HG03520 (cell line): ENCODE results near the gene SLC7A1.

Experiments used
- ATAC-seq: cut with Tn5 transposase; IDR thresholded peaks from one replicate; pipeline ENCODE4 v1.9.1; 2021; ENCODE audit warnings: mild to moderate bottlenecking, moderate library complexity; ENCODE audit not compliant: unreplicated experiment

Gene SLC7A1

GRCh38 chr13:29513002-29513980, 82.2 kb downstream of the SLC7A1 start:
- no peak for ATAC-seq

GRCh38 chr13:29511980-29512379, 83.5 kb downstream of the SLC7A1 start:
- no peak for ATAC-seq

GRCh38 chr13:29511106-29511796, 84.2 kb downstream of the SLC7A1 start:
- ATAC-seq, result no peak

GRCh38 chr13:29510651-29511084, 84.8 kb downstream of the SLC7A1 start:
- no peak for ATAC-seq

- no peak for ATAC-seq
Measured at GRCh38 chr13:29509999-29510589, 85.4 kb downstream of the SLC7A1 start.

- no peak for ATAC-seq
Measured at GRCh38 chr13:29508876-29509252, 86.6 kb downstream of the SLC7A1 start.

- no peak for ATAC-seq
Measured at GRCh38 chr13:29508130-29508875, 87.2 kb downstream of the SLC7A1 start.

GRCh38 chr13:29507356-29507755, 88.1 kb downstream of the SLC7A1 start:
- no peak for ATAC-seq

GRCh38 chr13:29505950-29506349, 89.5 kb downstream of the SLC7A1 start:
- no peak for ATAC-seq

GRCh38 chr13:29505511-29505910, 90.0 kb downstream of the SLC7A1 start:
- no peak for ATAC-seq

- no peak for ATAC-seq
Measured at GRCh38 chr13:29504691-29505090, 90.8 kb downstream of the SLC7A1 start.

GRCh38 chr13:29503041-29503837, 92.2 kb downstream of the SLC7A1 start:
- no peak for ATAC-seq

- ATAC-seq, result no peak
Measured at GRCh38 chr13:29502391-29503008, 93.0 kb downstream of the SLC7A1 start.

GRCh38 chr13:29501674-29502073, 93.8 kb downstream of the SLC7A1 start:
- ATAC-seq, result no peak

GRCh38 chr13:29500386-29500785, 95.1 kb downstream of the SLC7A1 start:
- ATAC-seq, result no peak

- ATAC-seq, result no peak
Measured at GRCh38 chr13:29499506-29500165, 95.9 kb downstream of the SLC7A1 start.

GRCh38 chr13:29498426-29499040, 97.0 kb downstream of the SLC7A1 start:
- ATAC-seq, result no peak

- no peak for ATAC-seq
Measured at GRCh38 chr13:29497137-29497654, 98.3 kb downstream of the SLC7A1 start.
